Fibroblast of pulmonary artery (primary cell): Measurements from ENCODE around the gene SLC22A7.

Source experiments
- DNase-seq: peaks from one replicate; pipeline ENCODE4 v3.0.0-alpha.2; 2010; ENCODE audit warnings: low read depth
- H3K4me3 ChIP-seq: replicated peaks from 2 replicates; pipeline ENCODE4 v1.5.1; 2011; ENCODE audit warnings: low read depth, mild to moderate bottlenecking, control low read depth, low read length, moderate library complexity
- CTCF ChIP-seq: IDR thresholded peaks from 2 replicates; pipeline ENCODE4 v1.5.1; 2011; ENCODE audit warnings: mild to moderate bottlenecking, control low read depth, low read length, inconsistent platforms; ENCODE audit errors: missing control alignments

Gene SLC22A7

DNA sequence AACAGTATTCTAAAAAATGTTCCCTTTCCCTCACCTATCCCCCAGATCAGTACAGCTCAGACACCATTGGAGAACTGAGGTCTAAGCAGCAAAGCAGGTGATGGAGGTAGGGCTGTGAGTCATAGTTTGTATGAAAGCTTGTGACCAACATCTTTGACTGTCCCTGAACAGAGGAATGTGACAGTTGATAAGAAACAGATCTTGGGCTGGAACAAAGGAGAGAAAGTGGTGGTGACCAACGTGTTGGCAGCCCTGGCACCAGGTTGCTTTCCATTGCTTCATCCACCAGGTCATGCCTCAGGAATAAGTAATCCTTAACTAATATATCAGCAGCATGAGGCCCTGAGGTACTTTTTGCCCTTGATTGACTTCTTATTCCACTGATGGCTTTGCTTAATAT is 30.5 kb downstream of the SLC22A7 start:
- no peak overlapping the region for H3K4me3 ChIP-seq
- no peak for DNase-seq
- no peak for TF ChIP-seq CTCF

- TF ChIP-seq CTCF = no peak
- no peak for DNase-seq
- H3K4me3 ChIP-seq = no peak overlapping the region
These were observed 33.4 kb downstream of the SLC22A7 start for GRCh38 chr6:43331470-43331869.

- DNase-seq = no peak
- TF ChIP-seq CTCF = no peak
- no peak overlapping the region for H3K4me3 ChIP-seq
These were observed 33.8 kb downstream of the SLC22A7 start for GRCh38 chr6:43331891-43332290.

- peak; percentile 66 for TF ChIP-seq CTCF
- DNase-seq = peak; percentile 72
- H3K4me3 ChIP-seq = no peak overlapping the region
These were observed 36.5 kb downstream of the SLC22A7 start for GRCh38 chr6:43334466-43335095.

DNA sequence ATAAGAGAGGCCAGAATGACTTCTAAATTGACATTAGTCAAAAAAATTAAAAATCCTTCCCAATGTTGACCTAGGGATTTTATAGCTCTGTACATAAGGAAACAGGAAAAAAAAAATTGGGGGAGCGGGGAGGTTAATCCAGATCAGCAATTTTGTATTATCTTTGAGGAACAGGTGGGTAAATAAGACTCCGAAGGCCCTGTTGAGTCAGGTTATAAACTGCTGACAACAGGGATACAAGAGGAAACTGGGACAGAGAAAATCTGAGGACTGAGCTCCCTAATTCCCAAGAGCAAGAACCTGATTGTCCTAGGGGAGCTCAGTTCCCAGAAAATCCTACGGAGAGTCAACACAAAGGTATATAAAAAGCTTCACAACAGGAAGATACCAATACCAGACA is 37.4 kb downstream of the SLC22A7 start:
- no peak for TF ChIP-seq CTCF
- no peak overlapping the region for H3K4me3 ChIP-seq
- no peak for DNase-seq

DNA sequence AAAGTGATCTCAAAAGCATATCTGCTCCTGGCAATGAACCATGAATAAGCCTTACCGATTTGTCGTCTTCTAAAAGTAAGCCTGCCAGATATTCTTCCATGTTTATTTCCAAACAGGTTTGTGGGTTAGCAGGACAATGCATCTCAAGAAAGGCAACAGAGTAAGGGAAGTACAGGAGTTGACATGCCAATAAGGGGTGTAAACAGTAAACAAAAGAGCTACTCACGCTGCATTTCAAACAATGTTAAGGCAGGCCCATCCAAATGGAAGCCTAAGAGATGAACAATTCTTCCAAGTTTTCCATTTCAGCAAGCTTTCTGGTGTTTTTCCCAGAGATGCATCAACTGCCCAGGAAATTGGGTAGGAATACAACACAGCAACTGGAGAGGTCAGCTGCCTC is 38.3 kb downstream of the SLC22A7 start:
- no peak for TF ChIP-seq CTCF
- H3K4me3 ChIP-seq = no peak overlapping the region
- DNase-seq = peak; percentile 38

GRCh38 chr6:43338243-43338642 is 40.2 kb downstream of the SLC22A7 start:
- no peak for DNase-seq
- no peak for TF ChIP-seq CTCF
- H3K4me3 ChIP-seq = no peak overlapping the region
